ENCODE data around the gene STUM.

Gene STUM

GRCh38 chr1:226553266-226553923 is 4.8 kb downstream of the STUM start:
- TF ChIP-seq CTCF (conservative IDR thresholded peaks at IDR 0.05): no peak
- TF ChIP-seq ZFX (IDR thresholded peaks at IDR 0.05): no peak

GRCh38 chr1:226553924-226554282 is 5.3 kb downstream of the STUM start:
- peak overlapping the region; percentile 47 for H3K27ac ChIP-seq
- TF ChIP-seq CTCF (conservative IDR thresholded peaks at IDR 0.05) (no peak), ZFX (IDR thresholded peaks at IDR 0.05) (no peak)

More at GRCh38 chr1:226553266-226553923, 4.8 kb downstream of the STUM start:
- peak overlapping the region; percentile 47 for H3K27ac ChIP-seq

- TF ChIP-seq CTCF (conservative IDR thresholded peaks at IDR 0.05): no peak
- no peak for TF ChIP-seq ZFX (IDR thresholded peaks at IDR 0.05)
- H3K27ac ChIP-seq: no peak overlapping the region
Observed at GRCh38 chr1:226555092-226555491, 6.5 kb downstream of the STUM start.

GRCh38 chr1:226557424-226557823 is 8.9 kb downstream of the STUM start:
- H3K27ac ChIP-seq: no peak overlapping the region
- TF ChIP-seq ZFX (IDR thresholded peaks at IDR 0.05): no peak

- TF ChIP-seq CTCF (conservative IDR thresholded peaks at IDR 0.05): no peak
- no peak for TF ChIP-seq ZFX (IDR thresholded peaks at IDR 0.05)
- no peak overlapping the region for H3K27ac ChIP-seq
Observed at GRCh38 chr1:226558036-226558650, 9.6 kb downstream of the STUM start.

- no peak overlapping the region for H3K27ac ChIP-seq
- no peak for TF ChIP-seq ZFX (IDR thresholded peaks at IDR 0.05)
- TF ChIP-seq CTCF (conservative IDR thresholded peaks at IDR 0.05): no peak
Observed at GRCh38 chr1:226560243-226560642, 11.7 kb downstream of the STUM start.

- H3K27ac ChIP-seq: no peak overlapping the region
- TF ChIP-seq ZFX (IDR thresholded peaks at IDR 0.05): no peak
- no peak for TF ChIP-seq CTCF (conservative IDR thresholded peaks at IDR 0.05)
Observed at GRCh38 chr1:226562989-226563388, 14.4 kb downstream of the STUM start.

GRCh38 chr1:226563666-226564065 is 15.1 kb downstream of the STUM start:
- no peak overlapping the region for H3K27ac ChIP-seq
- TF ChIP-seq ZFX (IDR thresholded peaks at IDR 0.05): no peak
